Uterus (tissue), 4 donors: Measurements from ENCODE around the gene KCNF1. TPM values are rescaled to one million over a fixed set of nuclear protein-coding genes. Genes with fewer than 3 reads are reported as not detected.

Experiments used
- DNase-seq, 2 donors: peaks; one replicate each; pipeline ENCODE4 v3.0.0-alpha.2; 2019 to 2020
- H3K27ac ChIP-seq, 2 donors: fragments of 200-600 bp; sonication (generic); 1 replicate in 1 of 2; 2 replicates in 1 of 2; pipeline ENCODE4 v1.5.1; 2016 to 2018
- H3K27me3 ChIP-seq, 2 donors: fragments of 200-600 bp; sonication (generic); one replicate each; pipeline ENCODE4 v1.5.1; 2018 to 2019; ENCODE audit warnings: control low read depth in 1 of 2
- H3K36me3 ChIP-seq, 2 donors: fragments of 200-600 bp; sonication (generic); one replicate each; pipeline ENCODE4 v1.5.1; 2019; ENCODE audit warnings: control low read depth in 1 of 2
- H3K4me1 ChIP-seq, 2 donors: fragments of 200-600 bp; sonication (generic); one replicate each; pipeline ENCODE4 v1.5.1; 2018 to 2019; ENCODE audit warnings: control low read depth in 1 of 2
- H3K4me3 ChIP-seq, 2 donors: fragments of 200-600 bp; sonication (generic); 1 replicate in 1 of 2; 2 replicates in 1 of 2; pipeline ENCODE4 v1.5.1; 2018 to 2019; ENCODE audit warnings: mild to moderate bottlenecking in 1 of 2
- H3K9me3 ChIP-seq, 2 donors: fragments of 200-600 bp; sonication (generic); one replicate each; pipeline ENCODE4 v1.5.1; 2019; ENCODE audit warnings: control low read depth in 1 of 2
- POLR2A ChIP-seq, 2 donors: fragments of 450-650 bp; IDR thresholded peaks; one replicate each; pipeline ENCODE4 v1.6.1; 2016; ENCODE audit warnings: antibody characterized with exemption in 2 of 2, mild to moderate bottlenecking in 1 of 2, moderate library complexity in 1 of 2
- intact Hi-C: fragments of 100-400 bp; cut with DNase I; formaldehyde crosslinking; loops from one replicate; pipeline ENCODE4 v1.15.1; 2023; ENCODE audit warnings: low total_unique reads
- total RNA-seq, 4 donors: library from RNA; depleted of rRNA in 3 of 4; stranded (reverse); fragments of >200 nt in 3 of 4; gene quantifications; one replicate each; pipeline versions ENCODE4 v1.1.0 to v1.2.4, GENCODE V29; 2014 to 2023
- TF ChIP-seq, protein P1 (sequence below), 4 experiments: fragments of 200-600 bp in 2 of 4; fragments of 450-650 bp in 2 of 4; sonication (generic) in 2 of 4; IDR thresholded peaks; one replicate each; pipeline ENCODE4 v1.5.1; 2016 to 2019; ENCODE audit warnings: antibody characterized with exemption in 4 of 4, mild to moderate bottlenecking in 2 of 4, moderate library complexity in 1 of 4
- donor health status: DM: yes; HTN: yes; CAD: no.

Gene KCNF1
- total RNA-seq, 4 donors from 2014 or later, result 0.21 TPM; not detected in 3

DNA sequence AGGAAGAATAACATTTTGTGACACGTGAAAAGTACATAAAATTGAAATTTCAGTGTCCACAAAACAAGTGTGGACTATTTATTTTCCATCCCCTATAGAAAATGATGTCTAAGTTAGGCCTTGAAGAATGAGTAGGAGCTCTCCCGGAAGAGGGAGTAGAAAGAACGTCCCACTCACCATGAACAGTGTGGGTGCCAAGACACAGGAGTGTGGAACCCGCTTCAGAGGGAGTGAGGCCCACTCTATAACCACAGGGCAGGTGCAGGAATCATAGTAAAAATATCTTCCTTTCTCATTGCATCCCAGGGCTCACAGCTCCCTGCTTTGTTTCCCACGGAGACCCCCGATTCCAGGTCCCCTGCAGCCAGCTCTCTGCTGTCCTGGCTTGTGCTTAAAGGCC is 5.2 kb downstream of the KCNF1 start:
- H3K27me3 ChIP-seq, result peaks cover 0 to 14% of the 10 kb centered on the region in 2 donors
- DNase-seq, result no peak
- H3K4me3 ChIP-seq, result no peak overlapping the region
- no peaks in the 10 kb centered on the region for H3K4me1 ChIP-seq
- no peaks in the 10 kb centered on the region for H3K36me3 ChIP-seq
- H3K27ac ChIP-seq, result no peak overlapping the region
- TF ChIP-seq POLR2A (IDR thresholded peaks at IDR 0.05), result no peak
- TF ChIP-seq, protein P1, sequence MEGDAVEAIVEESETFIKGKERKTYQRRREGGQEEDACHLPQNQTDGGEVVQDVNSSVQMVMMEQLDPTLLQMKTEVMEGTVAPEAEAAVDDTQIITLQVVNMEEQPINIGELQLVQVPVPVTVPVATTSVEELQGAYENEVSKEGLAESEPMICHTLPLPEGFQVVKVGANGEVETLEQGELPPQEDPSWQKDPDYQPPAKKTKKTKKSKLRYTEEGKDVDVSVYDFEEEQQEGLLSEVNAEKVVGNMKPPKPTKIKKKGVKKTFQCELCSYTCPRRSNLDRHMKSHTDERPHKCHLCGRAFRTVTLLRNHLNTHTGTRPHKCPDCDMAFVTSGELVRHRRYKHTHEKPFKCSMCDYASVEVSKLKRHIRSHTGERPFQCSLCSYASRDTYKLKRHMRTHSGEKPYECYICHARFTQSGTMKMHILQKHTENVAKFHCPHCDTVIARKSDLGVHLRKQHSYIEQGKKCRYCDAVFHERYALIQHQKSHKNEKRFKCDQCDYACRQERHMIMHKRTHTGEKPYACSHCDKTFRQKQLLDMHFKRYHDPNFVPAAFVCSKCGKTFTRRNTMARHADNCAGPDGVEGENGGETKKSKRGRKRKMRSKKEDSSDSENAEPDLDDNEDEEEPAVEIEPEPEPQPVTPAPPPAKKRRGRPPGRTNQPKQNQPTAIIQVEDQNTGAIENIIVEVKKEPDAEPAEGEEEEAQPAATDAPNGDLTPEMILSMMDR (IDR thresholded peaks at IDR 0.05), result no peak
- intact Hi-C loops, result no loop called here
- no peaks in the 10 kb centered on the region for H3K9me3 ChIP-seq

DNA sequence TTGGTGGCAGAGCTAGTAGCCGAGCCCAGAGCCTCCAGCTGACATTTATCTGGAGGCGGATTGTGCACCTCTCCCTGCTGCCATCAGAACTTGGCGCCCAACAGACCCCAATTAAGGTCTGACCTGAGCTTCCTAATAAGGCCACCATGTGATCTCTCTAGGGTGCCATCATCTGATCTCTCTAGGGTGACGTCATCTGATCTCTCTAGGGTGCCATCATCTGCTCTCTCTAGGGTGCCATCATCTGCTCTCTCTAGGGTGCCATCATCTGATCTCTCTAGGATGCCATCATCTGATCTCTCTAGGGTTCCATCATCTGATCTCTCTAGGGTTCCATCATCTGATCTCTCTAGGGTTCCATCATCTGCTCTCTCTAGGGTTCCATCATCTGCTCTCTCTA is 6.2 kb downstream of the KCNF1 start:
- intact Hi-C loops, result no loop called here
- no peak for DNase-seq
- TF ChIP-seq, protein P1 (IDR thresholded peaks at IDR 0.05), result no peak
- TF ChIP-seq POLR2A (IDR thresholded peaks at IDR 0.05), result no peak
- Histone ChIP-seq H3K4me1 (no peaks in the 10 kb centered on the region), H3K36me3 (no peaks in the 10 kb centered on the region), H3K27me3 (peaks cover 0 to 7% of the 10 kb centered on the region in 2 donors), H3K4me3 (no peak overlapping the region), H3K27ac (no peak overlapping the region), H3K9me3 (no peaks in the 10 kb centered on the region)

GRCh38 chr2:10918661-10919409 is 7.1 kb downstream of the KCNF1 start:
- TF ChIP-seq, protein P1 (IDR thresholded peaks at IDR 0.05), result no peak
- no peak for TF ChIP-seq POLR2A (IDR thresholded peaks at IDR 0.05)
- no peak for DNase-seq
- intact Hi-C loops, result no loop called here
- H3K27me3 ChIP-seq, result no peaks in the 10 kb centered on the region
- H3K9me3 ChIP-seq, result no peaks in the 10 kb centered on the region
- no peaks in the 10 kb centered on the region for H3K36me3 ChIP-seq
- no peak overlapping the region for H3K4me3 ChIP-seq
- no peaks in the 10 kb centered on the region for H3K4me1 ChIP-seq
- H3K27ac ChIP-seq, result no peak overlapping the region

- no peak overlapping the region for H3K4me3 ChIP-seq
- H3K27ac ChIP-seq, result no peak overlapping the region
- no peaks in the 10 kb centered on the region for H3K36me3 ChIP-seq
- no peaks in the 10 kb centered on the region for H3K4me1 ChIP-seq
- H3K9me3 ChIP-seq, result no peaks in the 10 kb centered on the region
- intact Hi-C loops, result no loop called here
- no peaks in the 10 kb centered on the region for H3K27me3 ChIP-seq
- DNase-seq, result no peak
- TF ChIP-seq POLR2A (IDR thresholded peaks at IDR 0.05), result no peak
- TF ChIP-seq, protein P1 (IDR thresholded peaks at IDR 0.05), result no peak
Observed at GRCh38 chr2:10919410-10919770, 7.7 kb downstream of the KCNF1 start.

- Histone ChIP-seq H3K27me3 (no peaks in the 10 kb centered on the region), H3K4me1 (no peaks in the 10 kb centered on the region), H3K4me3 (no peak overlapping the region), H3K27ac (no peak overlapping the region), H3K36me3 (no peaks in the 10 kb centered on the region), H3K9me3 (no peaks in the 10 kb centered on the region)
- intact Hi-C loops, result no loop called here
- no peak for TF ChIP-seq POLR2A (IDR thresholded peaks at IDR 0.05)
- TF ChIP-seq, protein P1 (IDR thresholded peaks at IDR 0.05), result no peak
- DNase-seq, result no peak
Observed at GRCh38 chr2:10919771-10920621, 8.3 kb downstream of the KCNF1 start.
